Ureter (tissue), 1 donor: ENCODE measurements around the gene MCCC2. TPM values are rescaled to one million over a fixed set of nuclear protein-coding genes. Genes with fewer than 3 reads are reported as not detected.
"Not testable (repeated sequence)": the region's sequence is repeated elsewhere in the genome, so short reads cannot be mapped to it uniquely, and the experiment has no call there.

Source experiments
- DNase-seq: peaks from one replicate; pipeline ENCODE4 v3.0.0-alpha.2; 2020; ENCODE audit warnings: low spot score
- total RNA-seq: library from RNA; stranded (reverse); gene quantifications from one replicate; pipeline ENCODE4 v1.2.4, GENCODE V29; 2023
- donor health status: DM: yes; HTN: yes; CAD: no.

Gene MCCC2
- total RNA-seq, 1 donor from 2014 or later: 126 TPM

DNA sequence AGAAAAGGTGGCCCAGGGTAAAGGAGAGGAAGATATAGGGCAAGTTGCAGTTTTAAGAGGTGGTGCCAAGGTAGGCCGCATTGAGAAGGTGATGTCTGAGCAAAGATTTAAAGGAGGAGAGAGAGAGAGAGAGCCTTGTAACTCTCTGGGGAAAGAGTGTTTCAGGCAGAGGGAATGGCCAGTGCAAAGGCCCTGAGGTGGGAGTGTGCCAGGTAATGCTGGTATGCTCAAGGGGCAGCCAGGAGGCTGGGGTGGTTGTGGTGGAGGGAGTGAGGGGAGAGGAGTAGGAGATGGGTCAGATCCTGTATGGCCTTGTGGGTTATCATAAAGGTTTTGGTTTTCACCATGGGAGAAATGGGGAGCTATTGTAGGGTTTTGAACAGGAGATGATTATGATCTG lies 9.9 kb downstream of the MCCC2 start:
- no peak for DNase-seq

GRCh38 chr5:71600783-71601182 lies 13.6 kb downstream of the MCCC2 start:
- DNase-seq: no peak

DNA sequence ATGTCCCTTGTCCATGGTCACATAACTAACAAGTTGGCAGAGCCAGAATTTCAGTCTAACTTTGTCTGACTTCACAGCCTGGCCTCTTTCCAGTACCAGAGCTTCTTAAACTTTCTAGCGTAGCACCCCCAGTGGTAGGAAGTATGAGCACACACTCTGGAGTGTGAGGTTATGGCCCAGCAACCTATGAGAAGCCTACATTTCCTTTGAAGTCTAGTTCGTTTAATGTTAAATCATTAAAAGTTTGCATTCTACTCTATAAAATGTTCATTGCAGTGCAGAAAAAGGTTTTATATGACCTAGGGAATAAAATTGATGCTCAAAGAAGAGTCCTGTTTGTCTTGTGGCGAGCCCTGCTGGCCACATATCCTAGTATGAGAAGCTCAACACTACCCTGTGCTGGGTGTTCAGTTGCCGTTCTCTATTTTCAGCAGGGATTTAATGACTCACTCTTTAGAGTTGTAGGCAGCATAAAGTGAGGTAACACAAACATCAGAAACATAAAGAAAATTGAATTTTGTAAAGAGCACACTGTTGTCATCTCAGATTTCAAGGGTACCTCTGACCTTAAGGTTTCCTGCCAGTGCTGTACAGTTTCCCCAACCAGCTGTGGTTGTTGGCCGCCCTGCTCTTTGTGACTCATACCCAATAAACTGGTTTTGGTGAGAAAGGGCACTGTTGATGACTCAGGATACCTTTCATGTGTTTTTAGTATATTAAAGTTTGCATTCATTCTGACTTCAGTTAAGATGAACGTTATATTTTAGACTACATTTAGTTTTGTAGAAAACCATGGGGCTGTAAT lies 14.3 kb downstream of the MCCC2 start:
- peak; percentile 75 for DNase-seq

- not testable (repeated sequence) for DNase-seq
These were observed 22.8 kb downstream of the MCCC2 start for GRCh38 chr5:71609916-71610315.

- DNase-seq: no peak
These were observed 28.7 kb downstream of the MCCC2 start for GRCh38 chr5:71615809-71616208.

DNA sequence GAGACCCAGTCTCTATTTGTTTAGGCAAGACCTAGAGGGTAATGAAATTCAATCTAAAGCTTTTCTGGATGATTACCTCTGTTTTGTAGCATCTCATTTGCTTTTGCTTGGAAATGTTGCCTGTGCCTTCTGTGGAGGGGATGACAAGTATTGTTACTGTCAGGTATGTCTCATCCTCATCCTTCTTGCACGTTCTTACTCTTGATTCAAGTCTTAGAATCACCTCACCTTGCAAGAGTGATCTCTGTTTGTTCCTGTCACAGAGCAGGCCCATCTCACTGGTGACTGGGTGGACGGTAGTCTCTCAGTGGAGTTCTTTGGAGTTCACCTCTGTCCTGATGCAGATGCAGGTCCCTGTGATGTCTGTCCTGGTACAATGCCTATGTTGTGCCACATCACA lies 33.5 kb downstream of the MCCC2 start:
- DNase-seq: no peak

- no peak for DNase-seq
These were observed 34.1 kb downstream of the MCCC2 start for GRCh38 chr5:71621268-71621667.

- DNase-seq: no peak
These were observed 34.6 kb downstream of the MCCC2 start for GRCh38 chr5:71621741-71622140.

GRCh38 chr5:71623221-71623794 lies 36.2 kb downstream of the MCCC2 start:
- DNase-seq: no peak

DNA sequence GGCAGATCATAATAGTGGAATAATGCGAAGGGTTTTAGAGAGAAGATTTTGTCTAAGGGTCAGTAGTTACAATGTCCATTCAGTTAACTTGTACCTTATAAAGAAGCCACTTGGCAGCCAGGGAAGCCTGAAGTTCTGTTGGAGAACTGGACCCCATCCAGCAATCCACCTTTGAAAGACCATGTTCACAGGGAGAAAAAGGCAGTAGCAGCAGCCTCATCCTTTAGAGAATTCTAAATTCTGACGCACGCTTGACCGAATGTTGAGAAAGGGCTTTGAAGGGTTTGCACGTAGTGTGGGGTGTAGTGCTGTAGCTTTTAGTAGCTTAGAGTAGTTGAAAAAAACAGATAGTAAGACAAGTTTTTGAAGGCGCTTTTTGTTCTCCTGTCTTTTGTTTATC lies 42.8 kb downstream of the MCCC2 start:
- DNase-seq: no peak

DNA sequence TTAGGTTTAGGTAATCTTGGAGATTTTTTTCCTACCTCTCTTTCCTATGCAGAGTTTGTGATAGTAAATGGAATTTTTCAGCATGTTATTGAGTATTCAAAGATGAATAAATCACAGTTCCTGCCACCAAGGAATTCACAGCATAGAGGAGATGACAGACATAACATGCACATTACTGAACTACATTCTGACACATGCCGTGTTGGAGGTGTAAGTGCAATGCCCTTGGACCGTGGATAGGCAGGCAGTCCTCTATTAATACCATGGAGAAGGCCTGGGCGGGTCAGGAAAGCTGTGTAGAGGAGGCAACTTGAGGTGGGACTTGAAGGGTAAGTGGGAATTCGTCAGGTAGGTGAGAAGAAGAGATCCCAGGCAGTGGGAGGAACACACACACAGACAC lies 43.9 kb downstream of the MCCC2 start:
- no peak for DNase-seq

DNA sequence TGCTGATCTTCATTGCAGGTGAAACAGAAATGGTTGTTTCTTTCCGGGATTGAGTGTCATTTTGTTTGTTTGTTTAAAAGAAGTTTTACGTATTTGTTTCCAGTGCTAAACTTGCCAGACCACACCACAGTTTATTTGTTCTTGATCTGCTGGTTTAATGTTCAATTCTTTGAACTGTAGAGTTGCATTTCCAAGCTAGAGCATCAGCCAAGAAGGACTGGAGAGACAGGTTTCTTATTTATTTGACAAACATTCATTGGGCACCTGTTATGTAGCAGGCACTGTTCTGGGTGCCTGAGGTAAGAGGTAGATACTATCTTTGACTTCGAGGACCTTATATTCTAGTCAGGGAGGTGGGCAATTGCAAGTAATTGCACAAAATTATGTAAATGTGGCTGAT lies 45.0 kb downstream of the MCCC2 start:
- no peak for DNase-seq

DNA sequence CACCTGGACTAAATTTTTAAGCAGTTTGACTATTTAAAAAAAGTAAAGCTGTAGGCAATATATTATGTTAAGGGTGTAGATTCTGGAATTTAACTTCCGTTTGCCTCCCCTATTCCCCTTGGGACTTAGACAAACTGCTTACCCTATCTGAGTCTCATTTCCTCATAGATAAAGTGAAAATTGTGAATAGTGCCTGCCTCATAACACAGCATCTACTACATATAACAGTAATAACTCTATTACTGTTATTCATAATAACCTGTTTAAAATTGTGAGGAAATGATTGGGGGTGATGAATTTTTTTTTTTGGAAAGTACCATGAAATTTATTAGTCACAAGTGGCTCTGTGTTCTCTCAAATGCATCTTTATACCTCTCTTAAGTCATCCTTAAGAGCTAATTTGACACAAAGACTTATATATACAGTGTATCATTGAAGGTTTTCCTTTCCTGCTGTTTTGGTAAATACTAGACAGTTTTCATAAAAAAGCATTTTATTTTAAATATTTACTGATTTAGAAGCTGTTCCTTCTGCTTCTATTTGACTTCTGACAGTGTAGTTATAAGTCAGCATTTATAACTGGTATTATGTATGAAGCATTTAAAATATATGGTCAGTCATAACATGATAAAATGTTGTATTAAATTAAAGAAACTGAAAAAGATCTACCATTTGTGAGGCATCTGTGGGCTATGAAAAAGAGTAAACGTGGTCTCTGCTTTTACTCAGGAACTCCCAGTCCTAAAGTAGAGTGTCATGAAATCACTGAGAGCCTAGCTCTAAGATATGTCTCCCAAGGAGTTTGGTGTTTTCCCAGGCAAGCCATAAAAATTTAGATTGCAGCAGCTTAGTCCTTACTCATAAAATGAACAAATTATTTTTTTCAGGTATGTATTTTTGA lies 46.4 kb downstream of the MCCC2 start:
- DNase-seq: no peak

- DNase-seq: no peak
These were observed 50.0 kb downstream of the MCCC2 start for GRCh38 chr5:71637133-71637532.

DNA sequence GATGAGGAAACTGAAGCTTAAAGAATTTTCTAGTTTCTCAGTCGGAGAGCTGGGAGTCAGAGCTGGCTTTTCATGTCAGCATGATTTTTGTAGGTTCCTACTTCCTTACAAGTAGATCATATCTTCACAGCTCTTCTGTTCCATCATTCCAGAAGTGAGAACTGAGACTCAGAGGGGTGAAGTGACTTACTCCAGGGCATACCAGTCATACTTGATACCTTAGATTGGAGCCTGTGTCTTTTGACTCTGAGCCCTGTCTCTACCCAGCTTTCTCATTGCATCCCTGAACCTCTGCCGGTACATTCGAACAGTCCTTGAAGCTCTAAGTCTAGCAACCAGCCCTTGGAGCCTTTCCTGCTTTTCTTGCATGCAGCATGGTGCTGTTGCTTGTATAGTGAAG lies 53.3 kb downstream of the MCCC2 start:
- no peak for DNase-seq

GRCh38 chr5:71645030-71645429 lies 57.9 kb downstream of the MCCC2 start:
- DNase-seq: no peak

- not testable (repeated sequence) for DNase-seq
These were observed 63.8 kb downstream of the MCCC2 start for GRCh38 chr5:71650940-71651339.

GRCh38 chr5:71651579-71651978 lies 64.4 kb downstream of the MCCC2 start:
- DNase-seq: no peak

- no peak for DNase-seq
These were observed 65.2 kb downstream of the MCCC2 start for GRCh38 chr5:71652349-71652748.

DNA sequence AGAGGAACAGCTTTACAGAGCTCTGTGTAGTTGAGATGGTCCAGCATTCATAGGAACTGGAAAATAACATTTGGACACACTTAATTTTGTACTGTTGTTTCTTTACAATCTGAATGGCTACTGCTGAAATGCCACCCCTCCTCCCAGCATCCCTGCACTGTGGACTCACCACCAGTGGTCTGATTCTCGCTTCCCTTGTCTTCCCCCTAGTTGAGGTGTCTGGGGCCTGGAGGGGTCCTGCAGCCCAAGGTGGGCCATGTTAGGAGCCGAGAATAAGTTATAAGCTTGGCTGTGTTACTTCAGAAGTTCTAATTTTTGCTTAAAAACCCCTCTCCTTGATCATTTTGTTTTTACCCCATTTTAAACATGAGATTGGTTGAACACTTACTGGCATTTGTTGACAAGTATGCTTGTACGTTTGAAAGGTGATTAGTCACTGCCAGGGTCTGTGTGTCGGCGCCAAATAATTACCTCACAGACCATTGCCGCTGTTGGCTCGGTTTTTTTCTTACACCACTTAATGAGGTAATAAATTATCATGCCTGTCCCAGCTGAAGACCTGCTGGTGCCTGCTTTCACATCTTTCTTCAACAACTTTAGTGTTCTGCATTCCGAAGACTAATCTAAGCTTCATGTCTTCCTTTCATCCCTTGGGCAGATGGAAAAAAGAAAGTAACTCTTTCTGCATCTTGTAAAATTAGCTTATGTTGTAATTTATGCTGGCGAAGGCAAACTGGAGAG lies 65.8 kb downstream of the MCCC2 start:
- no peak for DNase-seq

GRCh38 chr5:71658916-71659662 lies 71.9 kb downstream of the MCCC2 start:
- DNase-seq: no peak
